Kidney epithelial cell (primary cell): Measurements from ENCODE around the gene MINK1. TPM values are rescaled to one million over a fixed set of nuclear protein-coding genes. Genes with fewer than 3 reads are reported as not detected.
A peak's percentile ranks its signal among the peaks of the same experiment; 100 is the strongest.

Experiments used
- DNase-seq: peaks from one replicate; pipeline ENCODE4 v3.0.0-alpha.2; 2010; ENCODE audit warnings: low read depth
- H3K27me3 ChIP-seq: 2 replicates; pipeline ENCODE4 v1.6.0; 2011; ENCODE audit warnings: low read length; ENCODE audit not compliant: control insufficient read depth, insufficient read depth
- H3K36me3 ChIP-seq: 2 replicates; pipeline ENCODE4 v1.5.1; 2011; ENCODE audit warnings: low read length; ENCODE audit not compliant: control insufficient read depth, insufficient read depth
- H3K4me3 ChIP-seq: 2 replicates; pipeline ENCODE4 v1.5.1; 2011; ENCODE audit warnings: low read depth, mild to moderate bottlenecking, control low read depth, low read length
- total RNA-seq: library from RNA; depleted of rRNA; stranded (reverse); fragments of >200 nt; gene quantifications from 2 replicates; pipeline ENCODE4 v1.2.3, GENCODE V29; 2015
- TF ChIP-seq, protein P1 (sequence below): IDR thresholded peaks from 2 replicates; pipeline ENCODE4 v1.5.1; 2011; ENCODE audit warnings: mild to moderate bottlenecking, moderate library complexity, low read length, control low read depth, inconsistent platforms; ENCODE audit not compliant: insufficient read depth, poor library complexity, severe bottlenecking

Gene MINK1
- total RNA-seq, 1 donor from 2014 or later = 36.1 TPM

- Histone ChIP-seq H3K4me3 (no peak overlapping the region), H3K27me3 (no peaks in the 10 kb centered on the region), H3K36me3 (no peaks in the 10 kb centered on the region)
- TF ChIP-seq, protein P1, sequence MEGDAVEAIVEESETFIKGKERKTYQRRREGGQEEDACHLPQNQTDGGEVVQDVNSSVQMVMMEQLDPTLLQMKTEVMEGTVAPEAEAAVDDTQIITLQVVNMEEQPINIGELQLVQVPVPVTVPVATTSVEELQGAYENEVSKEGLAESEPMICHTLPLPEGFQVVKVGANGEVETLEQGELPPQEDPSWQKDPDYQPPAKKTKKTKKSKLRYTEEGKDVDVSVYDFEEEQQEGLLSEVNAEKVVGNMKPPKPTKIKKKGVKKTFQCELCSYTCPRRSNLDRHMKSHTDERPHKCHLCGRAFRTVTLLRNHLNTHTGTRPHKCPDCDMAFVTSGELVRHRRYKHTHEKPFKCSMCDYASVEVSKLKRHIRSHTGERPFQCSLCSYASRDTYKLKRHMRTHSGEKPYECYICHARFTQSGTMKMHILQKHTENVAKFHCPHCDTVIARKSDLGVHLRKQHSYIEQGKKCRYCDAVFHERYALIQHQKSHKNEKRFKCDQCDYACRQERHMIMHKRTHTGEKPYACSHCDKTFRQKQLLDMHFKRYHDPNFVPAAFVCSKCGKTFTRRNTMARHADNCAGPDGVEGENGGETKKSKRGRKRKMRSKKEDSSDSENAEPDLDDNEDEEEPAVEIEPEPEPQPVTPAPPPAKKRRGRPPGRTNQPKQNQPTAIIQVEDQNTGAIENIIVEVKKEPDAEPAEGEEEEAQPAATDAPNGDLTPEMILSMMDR = no peak
- DNase-seq = no peak
Measured at GRCh38 chr17:4938069-4938491, 104.9 kb downstream of the MINK1 start.

DNA sequence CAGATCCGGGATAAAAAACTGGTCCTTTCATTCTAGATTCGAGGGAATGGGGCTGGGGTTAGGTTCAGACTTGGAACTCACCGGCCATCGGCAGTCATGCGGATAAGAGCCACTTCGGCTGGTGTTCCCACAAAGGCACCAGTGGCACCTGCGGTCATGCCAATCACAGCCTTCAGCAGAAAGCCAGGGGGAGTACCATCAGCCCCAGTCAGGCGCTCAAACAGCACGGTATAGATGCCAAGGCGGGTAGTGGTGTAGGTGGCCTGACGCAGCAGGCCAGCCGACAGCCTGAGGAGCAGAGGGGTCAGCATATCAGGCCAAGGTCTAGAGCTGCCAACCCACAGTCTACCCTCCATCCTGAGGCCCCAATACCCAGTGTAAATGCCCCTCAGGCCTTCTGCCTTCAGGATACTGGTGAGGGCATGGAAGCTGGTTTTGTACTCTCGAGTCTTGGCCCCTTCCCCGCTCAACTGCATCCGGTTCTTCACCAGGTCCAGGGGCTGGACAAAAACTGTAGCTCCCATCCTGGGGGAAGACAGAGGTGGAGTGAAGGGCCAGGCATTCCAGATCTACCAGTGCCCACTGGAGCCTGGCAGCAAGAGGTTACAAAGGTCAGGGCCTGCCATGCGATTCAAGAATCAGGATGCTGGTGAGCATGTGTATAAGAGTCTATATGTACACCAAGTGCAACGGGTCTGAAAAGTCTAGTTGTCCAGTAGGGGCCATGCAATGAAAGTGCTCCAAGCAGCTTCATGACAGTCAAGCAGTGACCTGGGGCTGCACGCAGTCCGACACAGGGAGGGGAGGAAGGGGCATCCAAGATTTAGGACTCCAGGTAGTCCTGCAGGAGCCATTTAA lies 105.8 kb downstream of the MINK1 start:
- Histone ChIP-seq H3K27me3 (no peaks in the 10 kb centered on the region), H3K4me3 (peak overlapping the region; percentile 92), H3K36me3 (no peaks in the 10 kb centered on the region)
- TF ChIP-seq, protein P1 = no peak
- DNase-seq = no peak

DNA sequence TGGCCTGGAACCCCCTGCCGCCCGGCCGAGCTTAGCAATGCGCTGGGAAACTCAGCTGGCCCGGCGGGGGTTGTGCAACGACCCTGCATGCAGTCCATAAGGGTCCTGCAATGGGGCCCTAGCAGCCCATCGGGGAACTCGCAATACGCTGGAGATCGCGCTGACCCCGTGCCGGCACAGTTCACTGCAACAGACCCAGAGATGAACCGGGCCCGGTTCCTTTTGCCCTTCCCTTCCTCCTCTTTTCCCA lies 106.3 kb downstream of the MINK1 start:
- Histone ChIP-seq H3K36me3 (peaks cover under 1% of the 10 kb centered on the region), H3K27me3 (no peaks in the 10 kb centered on the region), H3K4me3 (peak overlapping the region; percentile 92)
- no peak for DNase-seq
- TF ChIP-seq, protein P1 = no peak

DNA sequence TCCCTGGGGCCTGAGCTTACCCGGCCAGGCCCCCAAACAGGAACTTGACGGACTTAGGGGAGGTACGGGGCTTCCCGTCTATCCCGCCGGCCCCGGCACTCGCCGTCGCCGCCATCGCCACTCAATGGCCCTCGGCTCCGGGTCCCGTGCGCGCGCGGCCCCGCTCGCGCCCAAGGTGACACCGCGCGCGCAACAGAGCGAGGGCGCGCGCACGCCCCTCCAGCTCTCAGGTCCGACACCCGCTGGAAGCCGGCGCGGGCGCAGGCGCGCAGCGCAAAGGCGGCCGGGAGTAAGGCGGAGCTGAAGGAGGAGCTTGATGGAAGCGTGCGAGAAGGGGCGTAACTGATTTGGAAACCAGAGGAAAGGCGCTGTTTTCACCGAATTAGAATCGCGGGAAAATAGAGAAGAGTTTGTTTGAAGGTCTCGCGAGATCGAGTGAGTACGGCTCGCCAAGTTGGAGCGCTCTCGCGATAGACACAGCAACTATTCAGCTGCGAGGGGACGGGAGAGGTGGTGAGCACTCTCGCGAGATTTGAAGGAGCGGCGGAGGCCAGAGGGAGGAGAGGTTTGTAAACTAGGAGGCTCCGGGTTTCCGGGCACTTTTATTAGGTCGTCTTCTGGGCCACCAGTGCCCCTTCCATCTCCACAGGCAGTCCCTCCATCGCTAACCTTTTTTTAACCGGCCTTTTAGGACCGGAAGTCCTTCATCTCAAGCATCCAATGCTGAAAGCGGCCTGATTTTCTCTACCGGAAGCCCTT lies 106.8 kb downstream of the MINK1 start, which contains the start of the genes RNF167 and SLC25A11:
Gene RNF167, plus strand, starts transcription at position 473 of the 759 bp plus-strand sequence. CDS start 642 bp downstream, outside the sequence.
Gene SLC25A11, minus strand, starts transcription at position 251 of the 759 bp plus-strand sequence. Its CDS starts 136 bp downstream, at position 115.
- peaks cover 1% of the 10 kb centered on the region for H3K36me3 ChIP-seq
- TF ChIP-seq, protein P1 = no peak
- H3K27me3 ChIP-seq = no peaks in the 10 kb centered on the region
- DNase-seq = peak; percentile 95
- peak within 1 kb of the TSS; percentile 92 for H3K4me3 ChIP-seq

DNA sequence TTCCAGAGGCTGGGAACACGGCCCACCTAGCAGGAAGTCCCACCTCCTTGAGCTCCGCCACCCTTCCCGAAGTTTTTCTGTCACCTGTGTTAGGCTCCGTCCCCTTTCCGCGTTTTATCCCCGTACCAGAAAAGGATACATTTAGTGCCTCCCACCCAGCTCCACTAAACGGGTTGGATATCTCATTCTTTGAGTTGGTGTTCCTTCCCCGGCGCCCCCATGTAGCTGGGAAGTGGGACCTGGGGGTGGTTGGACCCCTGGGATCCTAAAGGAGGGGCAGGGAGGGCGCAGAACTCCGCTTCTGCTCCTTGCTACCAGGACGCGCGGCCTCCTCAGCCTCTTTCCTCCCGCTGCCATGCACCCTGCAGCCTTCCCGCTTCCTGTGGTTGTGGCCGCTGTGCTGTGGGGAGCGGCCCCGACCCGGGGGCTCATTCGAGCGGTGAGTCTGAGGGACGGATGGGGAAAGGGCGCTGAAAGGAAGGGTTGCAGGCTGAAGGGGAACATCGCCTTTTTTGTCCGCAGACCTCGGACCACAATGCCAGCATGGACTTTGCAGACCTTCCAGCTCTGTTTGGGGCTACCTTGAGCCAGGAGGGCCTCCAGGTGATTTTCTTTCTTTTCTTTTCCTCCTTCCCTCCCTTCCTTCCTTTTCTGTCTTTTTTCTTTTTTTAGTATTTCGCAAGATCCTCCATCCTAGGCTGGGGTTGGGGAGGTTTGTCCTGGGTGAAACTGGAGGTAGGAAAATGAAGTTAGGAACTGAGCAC lies 107.6 kb downstream of the MINK1 start:
- H3K27me3 ChIP-seq = no peaks in the 10 kb centered on the region
- TF ChIP-seq, protein P1 = no peak
- peak overlapping the region; percentile 92 for H3K4me3 ChIP-seq
- peaks cover 1% of the 10 kb centered on the region for H3K36me3 ChIP-seq
- DNase-seq = no peak
